GM18499 (cell line): ENCODE results near the gene AOPEP.

Source experiments
- ATAC-seq: cut with Tn5 transposase; IDR thresholded peaks from one replicate; pipeline ENCODE4 v1.9.1; 2021; ENCODE audit warnings: moderate number of reproducible peaks; ENCODE audit not compliant: insufficient read depth, unreplicated experiment

AOPEP gene

GRCh38 chr9:94757158-94757557 lies 30.7 kb downstream of the AOPEP start:
- ATAC-seq: no peak

GRCh38 chr9:94758031-94758430 lies 31.5 kb downstream of the AOPEP start:
- ATAC-seq: no peak

- no peak for ATAC-seq
Observed at GRCh38 chr9:94758880-94759279, 32.4 kb downstream of the AOPEP start.

- ATAC-seq: no peak
Observed at GRCh38 chr9:94760010-94760409, 33.5 kb downstream of the AOPEP start.

- no peak for ATAC-seq
Observed at GRCh38 chr9:94760660-94761059, 34.2 kb downstream of the AOPEP start.

- ATAC-seq: no peak
Observed at GRCh38 chr9:94761481-94761880, 35.0 kb downstream of the AOPEP start.

- no peak for ATAC-seq
Observed at GRCh38 chr9:94767331-94768072, 41.0 kb downstream of the AOPEP start.

- ATAC-seq: no peak
Observed at GRCh38 chr9:94768766-94769165, 42.3 kb downstream of the AOPEP start.

GRCh38 chr9:94770334-94770733 lies 43.8 kb downstream of the AOPEP start:
- no peak for ATAC-seq

GRCh38 chr9:94771096-94771495 lies 44.6 kb downstream of the AOPEP start:
- ATAC-seq: no peak

GRCh38 chr9:94772144-94772543 lies 45.6 kb downstream of the AOPEP start:
- no peak for ATAC-seq

- ATAC-seq: no peak
Observed at GRCh38 chr9:94772639-94773303, 46.3 kb downstream of the AOPEP start.

GRCh38 chr9:94773655-94774054 lies 47.2 kb downstream of the AOPEP start:
- no peak for ATAC-seq

GRCh38 chr9:94778013-94778412 lies 51.5 kb downstream of the AOPEP start:
- no peak for ATAC-seq

- no peak for ATAC-seq
Observed at GRCh38 chr9:94779031-94779430, 52.5 kb downstream of the AOPEP start.

- ATAC-seq: no peak
Observed at GRCh38 chr9:94779693-94780290, 53.3 kb downstream of the AOPEP start.

- no peak for ATAC-seq
Observed at GRCh38 chr9:94780516-94780950, 54.0 kb downstream of the AOPEP start.

- ATAC-seq: no peak
Observed at GRCh38 chr9:94782355-94783101, 56.0 kb downstream of the AOPEP start.

- ATAC-seq: no peak
Observed at GRCh38 chr9:94783102-94783682, 56.7 kb downstream of the AOPEP start.

GRCh38 chr9:94783928-94784327 lies 57.4 kb downstream of the AOPEP start:
- no peak for ATAC-seq
